Mesendoderm (in vitro differentiated cells): ENCODE data around the gene ZNF410. TPM values are rescaled to one million over a fixed set of nuclear protein-coding genes. Genes with fewer than 3 reads are reported as not detected.
"Not testable (repeated sequence)": the region's sequence is repeated elsewhere in the genome, so short reads cannot be mapped to it uniquely, and the experiment has no call there.

Experiments used
- DNase-seq: peaks from one replicate; pipeline ENCODE4 v3.0.0; 2013
- H2AK5ac ChIP-seq: 2 replicates; pipeline ENCODE4 v1.6.1; 2013; ENCODE audit warnings: low read length, inconsistent platforms
- H2BK120ac ChIP-seq: 2 replicates; pipeline ENCODE4 v1.6.1; 2013; ENCODE audit warnings: low read depth, mild to moderate bottlenecking, low read length, moderate library complexity, mixed read lengths
- H2BK15ac ChIP-seq: replicated peaks from 2 replicates; pipeline ENCODE4 v1.6.1; 2013; ENCODE audit warnings: low read depth, mild to moderate bottlenecking, moderate library complexity
- H2BK5ac ChIP-seq: 2 replicates; pipeline ENCODE4 v1.6.1; 2013; ENCODE audit warnings: low read length, inconsistent platforms
- H3K18ac ChIP-seq: 2 replicates; pipeline ENCODE4 v1.6.1; 2013; ENCODE audit warnings: mild to moderate bottlenecking, low read length, mixed read lengths
- H3K23ac ChIP-seq: one replicate; pipeline ENCODE4 v1.6.1; 2013; ENCODE audit warnings: low read length
- H3K27ac ChIP-seq: 2 replicates; pipeline ENCODE4 v1.5.1; 2013; ENCODE audit warnings: low read depth, mild to moderate bottlenecking, inconsistent platforms, low read length, moderate library complexity
- H3K27me3 ChIP-seq: 2 replicates; pipeline ENCODE4 v1.6.1; 2013; ENCODE audit warnings: low read length, control low read depth, mild to moderate bottlenecking, inconsistent platforms; ENCODE audit not compliant: insufficient read depth, poor library complexity
- H3K36me3 ChIP-seq: 2 replicates; pipeline ENCODE4 v1.6.1; 2013; ENCODE audit warnings: low read length, inconsistent platforms; ENCODE audit not compliant: control insufficient read depth, insufficient read depth
- H3K4ac ChIP-seq: one replicate; pipeline ENCODE4 v1.6.1; 2013; ENCODE audit warnings: low read depth, mild to moderate bottlenecking, low read length, moderate library complexity
- H3K4me1 ChIP-seq: 2 replicates; pipeline ENCODE4 v1.6.1; 2013; ENCODE audit warnings: low read depth, low read length, inconsistent platforms; ENCODE audit not compliant: control insufficient read depth
- H3K4me2 ChIP-seq: 2 replicates; pipeline ENCODE4 v1.6.1; 2013; ENCODE audit warnings: low read length
- H3K4me3 ChIP-seq: 2 replicates; pipeline ENCODE4 v1.5.1; 2013; ENCODE audit warnings: mild to moderate bottlenecking, low read length
- H3K56ac ChIP-seq: one replicate; pipeline ENCODE4 v1.6.1; 2013; ENCODE audit warnings: low read length
- H3K79me1 ChIP-seq: 2 replicates; pipeline ENCODE4 v1.6.1; 2013; ENCODE audit warnings: low read length, inconsistent platforms
- H3K79me2 ChIP-seq: 2 replicates; pipeline ENCODE4 v1.6.1; 2013; ENCODE audit warnings: mild to moderate bottlenecking, low read length; ENCODE audit not compliant: control insufficient read depth, insufficient read depth
- H3K9ac ChIP-seq: 2 replicates; pipeline ENCODE4 v1.6.1; 2013; ENCODE audit warnings: low read length, inconsistent platforms
- H4K5ac ChIP-seq: one replicate; pipeline ENCODE4 v1.6.1; 2013; ENCODE audit warnings: low read length
- H4K8ac ChIP-seq: one replicate; pipeline ENCODE4 v1.6.1; 2013; ENCODE audit warnings: low read depth, mild to moderate bottlenecking, control low read depth, low read length, moderate library complexity
- WGBS: extraction: QIAGEN DNeasy Blood & Tissue Kit; methylation state at CpG from one replicate; pipeline ENCODE4 v1.1.7; 2013; ENCODE audit warnings: low lambda C conversion rate, missing lambda C conversion rate; ENCODE audit not compliant: insufficient coverage; ENCODE audit errors: extremely low coverage; 5-methylcytosine and 5-hydroxymethylcytosine counted together
- polyA plus RNA-seq, 2 experiments: library from polyadenylated mRNA; stranded (reverse); fragments of 200-250 nt; gene quantifications; one replicate each; pipeline ENCODE4 v1.2.3, GENCODE V29; 2013

Gene ZNF410, protein sequence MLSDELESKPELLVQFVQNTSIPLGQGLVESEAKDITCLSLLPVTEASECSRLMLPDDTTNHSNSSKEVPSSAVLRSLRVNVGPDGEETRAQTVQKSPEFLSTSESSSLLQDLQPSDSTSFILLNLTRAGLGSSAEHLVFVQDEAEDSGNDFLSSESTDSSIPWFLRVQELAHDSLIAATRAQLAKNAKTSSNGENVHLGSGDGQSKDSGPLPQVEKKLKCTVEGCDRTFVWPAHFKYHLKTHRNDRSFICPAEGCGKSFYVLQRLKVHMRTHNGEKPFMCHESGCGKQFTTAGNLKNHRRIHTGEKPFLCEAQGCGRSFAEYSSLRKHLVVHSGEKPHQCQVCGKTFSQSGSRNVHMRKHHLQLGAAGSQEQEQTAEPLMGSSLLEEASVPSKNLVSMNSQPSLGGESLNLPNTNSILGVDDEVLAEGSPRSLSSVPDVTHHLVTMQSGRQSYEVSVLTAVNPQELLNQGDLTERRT
- 10.8 TPM for polyA plus RNA-seq (2013, experiment 1 of 2)
- 11.2 TPM for polyA plus RNA-seq (2013, experiment 2 of 2)

DNA sequence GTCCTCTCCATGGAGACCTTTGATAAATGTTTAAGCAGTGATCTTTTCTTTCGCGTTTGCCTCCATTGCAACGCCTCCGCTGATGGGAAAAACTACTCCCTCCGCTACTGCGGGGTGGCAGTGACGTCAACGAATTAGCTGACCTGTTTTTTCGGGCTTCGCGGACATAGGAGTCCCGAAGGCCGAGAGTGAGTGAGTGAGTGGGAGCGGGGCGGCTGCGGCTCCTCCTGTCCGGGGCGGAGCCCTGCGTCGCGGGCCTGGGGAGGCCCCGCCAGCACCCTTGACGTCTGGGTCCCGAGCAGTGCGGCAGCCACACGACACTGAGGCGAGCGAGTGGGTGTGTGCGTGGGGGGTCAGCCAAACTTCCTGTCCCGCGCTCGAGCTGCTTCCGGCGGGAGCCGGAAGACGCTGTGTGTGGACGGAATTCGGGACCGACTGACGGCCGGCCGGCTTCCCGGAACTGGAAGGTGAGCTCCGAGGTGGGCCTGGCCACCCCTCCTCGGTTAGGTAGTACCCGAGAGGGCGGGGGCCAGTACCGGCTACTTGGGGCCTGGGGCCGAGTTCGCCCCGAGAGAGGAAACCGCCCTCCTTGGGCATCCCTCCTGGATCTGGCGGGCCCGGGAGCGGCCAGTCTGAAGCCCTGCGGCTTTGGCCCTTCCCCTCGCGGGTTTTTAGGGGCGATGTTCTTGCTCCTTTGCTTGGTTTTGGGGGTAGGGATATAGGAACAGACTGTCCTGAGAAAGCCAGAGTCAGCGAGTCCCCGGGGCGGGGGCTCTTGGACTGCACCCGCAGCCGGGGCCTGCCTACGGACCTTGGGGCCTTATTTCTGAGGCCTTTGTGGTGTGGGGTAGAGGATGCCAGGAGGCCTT lies at the start of gene ZNF410:
Gene ZNF410 (plus strand): TSS at position 411 of the 869 bp plus-strand sequence. CDS start 5,317 bp downstream, outside the sequence.
- no CpG with 5 or more reads among the region's 65 CpGs for WGBS
- no peak within 1 kb of the TSS for H4K5ac ChIP-seq
- peak within 1 kb of the TSS; percentile 76 for H3K4ac ChIP-seq
- peak within 1 kb of the TSS; percentile 97 for H3K9ac ChIP-seq
- H3K4me1 ChIP-seq, result peaks cover 2% of the 10 kb centered on the region
- no peaks in the 10 kb centered on the region for H3K36me3 ChIP-seq
- peak; percentile 96 for DNase-seq
- H2AK5ac ChIP-seq, result no peak within 1 kb of the TSS
- H3K4me3 ChIP-seq, result peak within 1 kb of the TSS; percentile 96
- no peak within 1 kb of the TSS for H2BK15ac ChIP-seq
- no peak within 1 kb of the TSS for H2BK120ac ChIP-seq
- no peak within 1 kb of the TSS for H2BK5ac ChIP-seq
- peaks cover 2% of the 10 kb centered on the region for H3K79me1 ChIP-seq
- H3K18ac ChIP-seq, result peak within 1 kb of the TSS; percentile 33
- peak within 1 kb of the TSS; percentile 87 for H3K27ac ChIP-seq
- peak within 1 kb of the TSS; percentile 93 for H3K56ac ChIP-seq
- H3K79me2 ChIP-seq, result peaks cover 26% of the 10 kb centered on the region
- H4K8ac ChIP-seq, result peak within 1 kb of the TSS; percentile 96
- H3K23ac ChIP-seq, result peak within 1 kb of the TSS; percentile 97
- H3K27me3 ChIP-seq, result no peaks in the 10 kb centered on the region
- H3K4me2 ChIP-seq, result peak within 1 kb of the TSS; percentile 61

DNA sequence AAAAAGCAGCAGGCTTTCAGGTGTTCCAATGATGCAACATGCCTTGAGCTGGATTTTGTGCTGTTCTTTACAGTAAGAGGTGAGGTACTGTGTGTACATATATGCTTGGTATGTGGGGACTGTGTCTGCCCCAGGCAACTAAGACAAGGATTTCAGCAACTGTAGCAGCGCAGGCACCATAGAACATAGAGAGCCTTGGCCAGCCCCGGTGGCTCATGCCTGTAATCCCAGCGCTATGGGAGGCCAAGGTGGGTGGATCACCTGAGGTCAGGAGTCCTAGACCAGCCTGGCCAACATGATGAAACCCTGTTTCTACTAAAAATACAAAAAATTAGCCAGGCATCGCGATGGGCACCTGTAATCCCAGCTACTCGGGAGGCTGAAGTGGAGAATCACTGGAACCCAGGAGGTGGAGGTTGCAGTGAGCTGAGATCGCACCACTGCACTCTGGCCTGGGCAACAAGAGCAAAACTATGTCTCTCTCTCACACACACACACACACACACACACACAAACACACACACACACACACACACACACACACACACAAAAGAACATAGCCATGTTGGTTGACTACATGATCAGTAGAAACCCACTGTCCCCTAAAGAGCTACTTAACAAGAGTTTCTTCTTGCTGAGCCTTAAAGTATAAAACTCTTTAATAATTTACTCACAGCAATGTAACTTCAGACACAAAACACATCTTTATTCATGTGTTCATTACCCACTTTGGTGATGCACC lies 48.2 kb upstream of the ZNF410 start:
- H3K9ac ChIP-seq, H2BK120ac ChIP-seq, H3K27ac ChIP-seq, H4K8ac ChIP-seq, H2BK15ac ChIP-seq, H3K4me1 ChIP-seq, H3K36me3 ChIP-seq, H3K23ac ChIP-seq, DNase-seq, H4K5ac ChIP-seq, H3K79me2 ChIP-seq, H3K79me1 ChIP-seq, H3K4me2 ChIP-seq, H3K4ac ChIP-seq, H3K4me3 ChIP-seq, H3K56ac ChIP-seq, H2BK5ac ChIP-seq, H3K18ac ChIP-seq, H3K27me3 ChIP-seq, H2AK5ac ChIP-seq: not testable (repeated sequence)
- no CpG with 5 or more reads among the region's 7 CpGs for WGBS

DNA sequence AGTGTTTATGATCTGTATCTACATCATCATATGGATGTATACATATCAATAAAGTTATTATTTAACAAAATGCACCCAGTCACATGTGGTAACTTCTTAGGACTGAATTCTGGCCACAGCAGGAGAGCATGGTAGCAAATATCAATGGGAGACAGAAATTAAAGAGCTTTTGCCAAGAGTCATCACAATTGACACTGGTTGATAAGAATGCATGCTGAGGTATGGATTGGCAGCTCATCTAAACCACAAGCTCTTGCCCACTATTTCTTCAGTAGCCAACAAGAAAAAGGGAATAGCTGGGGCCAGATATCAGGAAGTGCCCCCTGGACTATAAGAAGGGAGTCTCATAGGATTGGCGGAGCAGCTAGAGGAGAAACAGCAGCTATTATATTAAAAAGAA lies 44.5 kb upstream of the ZNF410 start:
- H3K56ac ChIP-seq, result no peak overlapping the region
- H3K4ac ChIP-seq, result no peak overlapping the region
- H3K79me2 ChIP-seq, result no peaks in the 10 kb centered on the region
- DNase-seq, result no peak
- whole genome bisulfite sequencing, result no CpG with 5 or more reads among the region's 1 CpG
- no peak overlapping the region for H4K8ac ChIP-seq
- H2BK120ac ChIP-seq, result no peak overlapping the region
- no peak overlapping the region for H3K23ac ChIP-seq
- no peak overlapping the region for H3K9ac ChIP-seq
- H3K27ac ChIP-seq, result no peak overlapping the region
- H2BK15ac ChIP-seq, result no peak overlapping the region
- H3K36me3 ChIP-seq, result no peaks in the 10 kb centered on the region
- H2BK5ac ChIP-seq, result no peak overlapping the region
- no peak overlapping the region for H3K4me2 ChIP-seq
- H2AK5ac ChIP-seq, result no peak overlapping the region
- no peaks in the 10 kb centered on the region for H3K27me3 ChIP-seq
- no peak overlapping the region for H3K18ac ChIP-seq
- no peak overlapping the region for H3K4me3 ChIP-seq
- no peaks in the 10 kb centered on the region for H3K4me1 ChIP-seq
- no peaks in the 10 kb centered on the region for H3K79me1 ChIP-seq
- no peak overlapping the region for H4K5ac ChIP-seq

DNA sequence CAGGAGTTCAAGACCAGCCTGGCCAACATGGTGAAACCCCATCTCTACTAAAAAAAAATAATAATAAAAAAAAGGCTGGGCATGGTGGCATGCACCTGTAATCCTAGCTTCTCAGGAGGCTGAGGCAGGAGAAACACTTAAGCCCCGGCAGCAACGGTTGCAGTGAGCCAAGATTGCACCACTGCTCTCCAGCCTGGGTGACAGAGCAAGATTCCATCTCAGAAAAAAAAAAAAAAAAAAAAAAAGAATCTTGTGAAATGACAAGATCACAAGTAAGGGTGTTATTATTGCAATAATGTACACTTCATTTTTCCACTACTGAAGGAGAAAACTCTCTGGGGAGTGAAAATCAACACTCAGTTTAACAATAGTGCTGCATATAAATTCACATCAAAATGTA lies 43.8 kb upstream of the ZNF410 start:
- no peak overlapping the region for H4K5ac ChIP-seq
- H3K79me1 ChIP-seq, result no peaks in the 10 kb centered on the region
- no peak overlapping the region for H3K23ac ChIP-seq
- no peak overlapping the region for H2AK5ac ChIP-seq
- no CpG with 5 or more reads among the region's 2 CpGs for WGBS
- no peak overlapping the region for H2BK15ac ChIP-seq
- H4K8ac ChIP-seq, result no peak overlapping the region
- H3K9ac ChIP-seq, result no peak overlapping the region
- no peaks in the 10 kb centered on the region for H3K79me2 ChIP-seq
- no peak overlapping the region for H3K56ac ChIP-seq
- H3K4me2 ChIP-seq, result no peak overlapping the region
- no peak overlapping the region for H3K4me3 ChIP-seq
- no peaks in the 10 kb centered on the region for H3K36me3 ChIP-seq
- no peak overlapping the region for H3K27ac ChIP-seq
- DNase-seq, result no peak
- H3K4me1 ChIP-seq, result no peaks in the 10 kb centered on the region
- H2BK5ac ChIP-seq, result no peak overlapping the region
- H3K18ac ChIP-seq, result no peak overlapping the region
- H2BK120ac ChIP-seq, result no peak overlapping the region
- H3K4ac ChIP-seq, result no peak overlapping the region
- H3K27me3 ChIP-seq, result no peaks in the 10 kb centered on the region

DNA sequence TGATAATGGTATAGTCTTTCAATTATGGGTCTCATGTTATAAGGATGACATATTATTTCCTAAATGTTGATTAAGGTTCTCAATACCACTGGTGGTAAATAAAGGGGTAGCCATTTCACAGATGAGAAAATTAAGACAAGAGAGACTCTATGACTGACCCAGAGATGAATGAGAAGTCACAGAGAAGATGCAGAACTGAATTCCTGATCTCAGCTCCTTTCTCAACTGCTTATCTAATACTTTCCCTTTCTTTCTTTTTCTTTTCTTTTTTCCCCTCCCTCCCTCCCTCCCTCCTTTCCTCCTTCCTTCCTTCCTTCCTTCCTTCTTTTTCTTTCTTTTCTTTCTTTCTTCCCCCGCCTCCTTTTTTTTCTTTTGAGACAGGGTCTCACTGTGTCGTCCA lies 43.4 kb upstream of the ZNF410 start:
- no CpG with 5 or more reads among the region's 2 CpGs for WGBS
- no peaks in the 10 kb centered on the region for H3K27me3 ChIP-seq
- H4K5ac ChIP-seq, result no peak overlapping the region
- H2AK5ac ChIP-seq, result no peak overlapping the region
- no peaks in the 10 kb centered on the region for H3K4me1 ChIP-seq
- H3K79me1 ChIP-seq, result no peaks in the 10 kb centered on the region
- H3K56ac ChIP-seq, result no peak overlapping the region
- no peak overlapping the region for H2BK5ac ChIP-seq
- H3K18ac ChIP-seq, result no peak overlapping the region
- H3K36me3 ChIP-seq, result no peaks in the 10 kb centered on the region
- no peak overlapping the region for H3K4me3 ChIP-seq
- no peak overlapping the region for H3K23ac ChIP-seq
- H3K9ac ChIP-seq, result no peak overlapping the region
- no peak overlapping the region for H3K4ac ChIP-seq
- no peak overlapping the region for H2BK15ac ChIP-seq
- H2BK120ac ChIP-seq, result no peak overlapping the region
- no peak overlapping the region for H3K27ac ChIP-seq
- H3K79me2 ChIP-seq, result no peaks in the 10 kb centered on the region
- no peak overlapping the region for H3K4me2 ChIP-seq
- no peak for DNase-seq
- no peak overlapping the region for H4K8ac ChIP-seq
